NCI-H1436 treated with DMSO at 0.1 percent for 48 hours (cell line): ENCODE results near the gene ANO1.

Source experiments
- DNase-seq: peaks from one replicate; lab custom pipeline; 2025; lab: John Stamatoyannopoulos, UW

Gene ANO1

GRCh38 chr11:70072861-70073755 is 5.0 kb upstream of the ANO1 start:
- DNase-seq: no peak

DNA sequence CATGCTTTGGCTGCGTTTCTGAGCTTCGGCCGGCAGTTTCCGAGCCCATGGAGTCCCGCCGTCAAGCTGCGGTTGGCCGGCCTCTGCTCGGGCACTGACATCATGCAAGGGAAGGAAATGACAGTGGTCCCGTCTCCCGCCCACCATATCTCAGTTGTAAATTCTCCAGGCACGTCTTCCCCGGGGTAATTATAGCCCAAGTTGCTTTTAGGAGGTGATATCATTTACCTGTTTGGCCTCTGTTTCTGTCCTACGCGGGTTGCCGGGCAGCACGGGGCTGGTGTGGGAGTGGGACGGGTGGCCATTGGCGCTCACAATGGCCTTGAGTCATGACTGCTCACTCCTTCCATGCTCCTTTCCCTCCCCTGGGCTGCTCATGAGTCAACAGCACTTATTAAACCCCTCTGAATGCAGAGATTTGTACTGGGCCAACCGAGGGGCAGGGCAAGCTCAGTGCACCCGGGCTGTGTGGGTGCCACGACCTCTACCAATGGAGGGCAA is 4.2 kb upstream of the ANO1 start:
- DNase-seq: no peak

DNA sequence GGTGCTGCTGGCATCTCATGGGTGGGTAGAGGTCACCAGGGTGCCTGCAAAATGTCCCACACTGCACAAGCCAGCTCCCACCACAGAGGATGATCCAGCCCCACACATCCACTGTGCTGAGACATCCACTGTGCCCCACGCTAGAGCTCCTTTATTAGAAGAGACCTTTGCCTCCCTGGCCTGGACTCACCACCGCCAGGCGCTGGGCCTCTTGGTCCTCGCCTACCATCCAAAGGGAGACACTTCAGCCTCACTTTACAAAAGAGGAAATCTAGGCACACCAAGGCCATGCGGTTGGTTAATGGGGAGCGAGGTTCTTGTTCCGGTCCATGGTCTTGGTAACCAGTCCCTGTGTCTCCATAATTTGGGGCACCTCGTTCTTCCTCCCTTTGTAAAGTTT is 3.4 kb upstream of the ANO1 start:
- DNase-seq: no peak

DNA sequence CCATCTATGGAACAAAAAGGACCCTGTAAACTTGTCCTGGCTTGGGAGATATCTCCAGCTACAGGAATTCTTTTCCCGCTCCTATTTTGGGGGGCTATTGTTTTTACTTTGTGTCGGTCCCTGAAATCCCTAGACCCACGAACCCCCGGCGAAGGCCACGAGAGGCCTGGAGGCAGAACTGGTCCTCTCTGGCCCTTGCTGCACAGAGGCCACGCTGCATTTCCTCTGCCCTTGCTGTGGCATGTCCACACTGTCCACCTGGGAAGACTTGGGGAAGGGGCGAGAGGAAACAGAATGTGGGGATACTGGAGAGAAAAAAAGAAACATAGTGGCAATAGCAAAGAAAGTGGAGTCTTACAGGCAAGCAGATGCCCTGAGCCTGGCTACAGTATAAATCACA is 2.3 kb upstream of the ANO1 start:
- DNase-seq: no peak

- no peak for DNase-seq
These were observed 1.6 kb upstream of the ANO1 start for GRCh38 chr11:70076461-70076931.

- no peak for DNase-seq
These were observed 564 bp upstream of the ANO1 start for GRCh38 chr11:70077411-70078094.

DNA sequence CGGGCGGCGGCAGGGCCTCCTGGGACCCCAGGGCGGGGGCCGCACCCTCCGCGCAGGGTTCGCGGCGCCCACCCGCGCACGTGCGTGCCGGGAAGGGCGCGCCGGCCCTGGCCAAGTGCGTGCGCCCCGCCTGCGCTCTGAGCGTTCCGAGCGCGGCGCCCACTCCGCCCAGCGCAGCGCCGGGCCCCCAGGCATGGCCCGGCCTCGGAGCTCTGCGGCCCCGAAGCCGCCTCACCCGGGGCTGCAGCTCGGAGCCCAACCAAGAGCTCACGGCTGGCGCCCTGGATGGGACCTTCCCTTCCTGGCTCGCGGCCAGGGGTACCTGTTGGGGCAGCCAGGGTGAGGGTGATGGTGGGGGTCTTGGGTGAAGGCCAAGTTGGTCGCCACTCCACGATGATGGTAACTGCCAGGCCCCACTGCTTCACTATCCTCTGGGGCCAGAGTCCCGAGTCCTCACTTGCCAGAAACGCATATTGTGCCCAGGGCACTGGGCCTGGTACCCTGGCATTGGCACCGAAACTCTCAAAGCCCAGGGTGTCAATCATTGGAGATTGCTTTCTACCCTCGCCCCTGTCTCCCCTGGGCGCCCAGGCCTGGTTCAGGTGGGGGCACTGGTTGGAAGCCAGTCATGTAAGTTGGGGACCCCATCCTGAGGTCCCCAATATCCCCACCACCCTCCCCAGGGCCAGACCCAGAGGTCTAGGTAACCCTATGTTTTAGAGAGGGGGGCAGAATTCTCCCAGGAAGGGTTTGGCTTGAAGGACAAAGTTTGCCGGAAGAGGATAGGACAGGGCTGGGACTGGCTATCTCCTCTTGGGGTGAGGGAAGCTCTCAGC is 882 bp downstream of the ANO1 start:
- no peak for DNase-seq

GRCh38 chr11:70079691-70080090 is 1.6 kb downstream of the ANO1 start:
- DNase-seq: no peak

DNA sequence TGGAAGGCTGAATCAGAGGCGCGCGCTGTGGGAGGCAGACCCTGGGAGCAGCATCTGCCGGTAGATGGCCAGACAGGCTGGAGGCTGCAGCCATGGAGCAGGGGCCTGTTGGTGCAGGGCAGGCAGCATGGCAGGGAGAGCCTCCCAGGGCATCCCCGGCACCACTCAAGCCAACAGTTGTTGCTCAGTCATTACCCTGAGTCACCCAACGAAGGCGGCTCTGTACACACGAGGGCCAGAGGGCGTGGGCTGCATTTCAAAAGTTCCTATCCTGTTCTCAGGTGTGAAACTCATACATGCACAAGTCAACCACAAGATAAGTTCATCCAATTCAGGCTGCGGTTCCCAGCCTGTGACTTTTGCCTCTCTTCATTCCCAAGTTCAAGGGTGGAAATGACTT is 2.6 kb downstream of the ANO1 start:
- no peak for DNase-seq

DNA sequence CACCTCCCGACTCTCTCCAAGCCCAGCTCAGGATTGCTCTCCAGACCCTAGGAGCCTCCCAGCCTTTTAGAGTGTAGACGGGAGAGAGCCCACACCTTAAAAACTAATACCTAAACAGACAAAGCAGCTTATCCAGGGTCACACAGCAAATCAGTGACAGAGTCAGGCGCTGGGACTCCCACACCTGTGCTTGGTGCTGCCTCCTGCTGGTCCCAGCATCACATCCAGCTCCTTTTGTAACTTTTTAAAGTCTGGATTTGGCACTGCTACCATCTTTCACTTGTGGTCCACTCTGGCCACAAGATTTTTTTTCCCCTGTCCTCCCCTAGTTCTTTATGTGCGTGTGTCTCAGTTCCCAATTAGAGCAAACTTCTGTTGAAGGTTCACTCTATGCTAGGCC is 4.7 kb downstream of the ANO1 start:
- DNase-seq: no peak

GRCh38 chr11:70084046-70084984 is 6.2 kb downstream of the ANO1 start:
- DNase-seq: no peak

DNA sequence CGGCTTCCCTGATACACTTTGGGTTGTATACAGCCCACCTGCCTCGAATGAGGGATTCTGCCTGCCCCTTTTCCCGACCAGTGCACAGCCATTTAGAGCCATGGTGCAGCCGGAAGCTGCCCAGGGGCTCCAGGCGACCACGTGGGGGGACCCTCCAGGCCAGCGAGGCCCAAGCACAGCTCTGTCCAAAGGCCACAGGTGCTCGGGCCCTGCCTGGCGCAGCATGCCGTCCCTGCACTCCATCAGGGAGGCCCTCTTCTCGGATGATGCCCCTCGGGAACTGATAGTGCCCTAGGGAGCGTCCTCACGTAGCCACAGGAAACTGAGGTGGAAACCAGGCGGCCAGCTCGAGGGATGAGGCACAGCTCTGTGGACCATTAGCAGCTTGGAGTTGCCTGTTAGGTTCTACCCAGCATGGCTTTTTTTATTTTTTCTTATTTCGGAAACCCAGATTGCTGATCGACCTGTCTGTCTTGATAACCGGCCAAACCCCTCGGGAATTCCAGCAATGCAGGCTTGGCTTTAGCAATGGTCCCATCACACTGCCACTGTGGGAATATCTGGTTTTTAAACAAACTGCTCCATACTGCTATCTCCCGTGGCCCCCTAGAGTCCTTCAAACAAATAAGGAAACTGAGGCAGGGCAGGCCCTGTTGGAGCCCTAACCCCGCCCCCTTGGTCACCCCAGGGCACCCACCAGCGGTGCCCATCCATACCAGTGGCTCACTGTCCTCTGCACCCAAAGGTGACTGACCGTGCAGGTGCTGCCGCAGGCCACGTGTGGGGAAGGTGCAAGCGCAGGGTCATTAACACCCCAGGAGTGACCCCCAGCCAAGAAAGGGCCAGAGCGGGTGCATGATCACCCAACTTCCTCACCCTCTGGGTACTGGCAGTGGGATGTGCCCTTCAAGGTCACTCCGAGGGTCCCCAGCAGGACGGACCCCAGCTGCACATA is 8.0 kb downstream of the ANO1 start:
- DNase-seq: no peak

DNA sequence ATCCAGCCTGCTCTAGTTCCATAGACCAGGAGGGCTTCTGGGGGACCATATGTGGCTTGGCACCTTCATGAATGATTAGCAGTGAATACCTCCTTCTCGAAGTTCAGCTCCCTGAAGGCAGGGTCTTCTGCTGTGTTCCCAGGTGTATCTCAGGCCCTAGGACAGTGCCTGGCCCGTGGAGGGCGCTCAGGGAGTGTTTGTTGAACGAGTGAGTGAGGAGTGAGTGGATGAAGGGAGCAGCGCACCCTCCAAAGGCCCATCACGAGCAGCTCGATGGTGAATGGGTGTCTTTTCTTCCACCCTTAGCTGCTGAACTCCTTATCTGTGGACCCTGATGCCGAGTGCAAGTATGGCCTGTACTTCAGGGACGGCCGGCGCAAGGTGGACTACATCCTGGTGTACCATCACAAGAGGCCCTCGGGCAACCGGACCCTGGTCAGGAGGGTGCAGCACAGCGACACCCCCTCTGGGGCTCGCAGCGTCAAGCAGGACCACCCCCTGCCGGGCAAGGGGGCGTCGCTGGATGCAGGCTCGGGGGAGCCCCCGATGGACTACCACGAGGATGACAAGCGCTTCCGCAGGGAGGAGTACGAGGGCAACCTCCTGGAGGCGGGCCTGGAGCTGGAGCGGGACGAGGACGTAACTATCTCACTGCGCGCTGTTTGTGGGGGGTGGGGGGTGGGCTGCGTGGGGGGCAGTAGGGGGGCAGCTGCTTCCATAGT is 9.5 kb downstream of the ANO1 start:
- no peak for DNase-seq

GRCh38 chr11:70088735-70089250 is 10.7 kb downstream of the ANO1 start:
- no peak for DNase-seq

DNA sequence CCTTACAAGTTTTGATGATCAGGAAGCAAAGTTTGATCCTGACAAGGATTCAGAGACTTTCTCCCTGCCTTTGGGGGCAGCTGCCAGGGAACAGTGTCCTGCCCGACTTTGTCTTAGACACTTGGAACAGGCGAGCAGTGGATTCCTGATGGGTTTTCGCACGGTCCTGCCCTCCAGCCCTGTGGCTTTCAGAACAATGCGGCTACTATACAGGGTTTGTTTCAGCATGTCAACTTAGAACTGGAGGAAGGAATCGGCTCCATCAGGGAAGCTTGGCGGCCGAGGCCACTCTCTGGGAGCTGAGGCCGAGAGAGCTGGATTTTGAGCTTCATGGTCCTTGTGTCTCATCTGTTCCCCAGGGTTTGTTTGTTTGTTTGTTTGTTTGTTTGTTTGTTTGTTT is 11.5 kb downstream of the ANO1 start:
- DNase-seq: no peak

DNA sequence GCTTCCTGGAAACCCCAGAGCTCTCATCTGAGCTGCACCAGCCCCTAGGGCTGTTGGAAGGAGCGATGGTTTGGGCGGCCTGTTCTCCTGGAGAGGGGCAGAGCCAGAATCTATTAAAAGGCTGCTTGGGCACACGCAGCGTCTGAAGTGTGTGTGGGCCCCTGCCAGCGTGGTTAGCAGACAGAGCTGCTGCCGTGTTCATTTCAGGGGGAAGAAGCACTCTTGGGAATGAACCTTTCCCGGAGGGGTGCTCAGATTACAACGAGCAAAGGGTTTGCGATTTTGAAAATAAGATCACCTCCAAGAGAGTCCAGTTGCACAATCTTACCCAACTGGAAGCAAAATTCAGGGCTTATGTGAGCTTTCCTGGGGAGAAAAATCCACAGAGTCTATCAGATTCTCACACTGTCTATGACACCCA is 12.9 kb downstream of the ANO1 start:
- no peak for DNase-seq

DNA sequence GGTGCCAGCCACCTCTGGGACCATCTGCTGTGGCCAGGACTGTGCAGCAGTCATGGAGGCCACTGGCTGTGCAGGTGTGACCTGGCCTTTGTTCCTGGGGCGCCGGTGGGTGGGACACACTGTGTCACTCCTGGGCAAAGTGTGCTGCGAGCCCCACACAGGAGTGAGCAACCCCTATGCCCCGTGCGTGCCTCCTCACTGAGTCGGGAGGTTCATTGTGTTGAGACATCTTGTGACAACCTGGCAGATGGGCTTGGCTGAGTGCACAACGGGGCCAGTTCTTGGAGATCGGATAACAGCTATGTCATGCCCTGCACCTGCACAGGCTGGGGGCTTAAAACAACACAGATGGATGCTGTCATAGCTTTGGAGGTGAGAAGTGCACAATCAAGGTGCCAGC is 13.5 kb downstream of the ANO1 start:
- no peak for DNase-seq

DNA sequence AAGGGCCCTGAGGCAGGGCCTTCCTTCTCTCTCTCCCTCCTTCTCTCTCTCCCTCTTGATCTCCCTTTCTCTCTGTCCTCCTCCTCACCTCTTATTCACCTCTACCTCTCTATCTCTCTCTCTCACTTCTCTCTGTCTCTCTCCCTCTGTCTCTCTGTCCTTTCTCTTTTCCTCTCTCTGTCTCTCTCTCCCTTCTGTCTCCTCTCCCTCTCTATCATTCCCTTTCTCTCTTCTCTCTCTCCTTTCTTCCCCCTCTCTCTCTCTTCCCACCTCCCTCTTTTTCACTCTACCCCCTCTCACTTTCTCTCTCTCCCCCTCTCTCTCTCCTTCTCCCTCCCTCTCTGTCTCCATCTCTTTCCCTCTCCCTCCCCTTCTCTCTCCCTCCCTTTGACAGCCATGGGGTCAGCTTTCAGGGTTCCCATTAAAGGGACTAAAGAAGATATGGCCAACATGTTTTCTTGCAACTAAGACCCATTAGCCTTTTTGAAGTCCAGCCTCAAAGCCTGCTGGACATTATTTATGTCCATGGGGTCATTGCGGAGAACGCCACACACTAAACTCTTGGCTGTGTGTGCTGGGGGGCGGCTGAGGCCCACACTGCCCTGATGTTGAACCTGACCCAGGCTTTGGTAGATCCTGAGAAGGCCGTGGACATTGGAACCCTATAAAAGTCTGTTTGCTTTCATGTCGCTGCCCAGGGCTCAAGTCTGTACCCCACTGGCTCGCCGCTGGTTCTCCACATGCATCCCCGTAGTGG is 15.0 kb downstream of the ANO1 start:
- DNase-seq: no peak
